Neural progenitor cell (in vitro differentiated cells): Measurements from ENCODE around the gene IL18R1. TPM values are rescaled to one million over a fixed set of nuclear protein-coding genes. Genes with fewer than 3 reads are reported as not detected.

Source experiments
- DNase-seq: peaks from one replicate; pipeline ENCODE4 v3.0.0-alpha.2; 2016; ENCODE audit warnings: low spot score
- H2AFZ ChIP-seq: fragments of 200-600 bp; sonication (generic); replicated peaks from 2 replicates; pipeline ENCODE4 v1.6.1; 2016; ENCODE audit warnings: antibody characterized with exemption
- H3F3A ChIP-seq: fragments of 200-600 bp; sonication (generic); 2 replicates; pipeline ENCODE4 v1.6.1; 2016; ENCODE audit warnings: antibody characterized with exemption, low read depth
- H3K27ac ChIP-seq: fragments of 200-600 bp; sonication (generic); 2 replicates; pipeline ENCODE4 v1.5.1; 2016; ENCODE audit warnings: mild to moderate bottlenecking
- H3K27me3 ChIP-seq: fragments of 200-600 bp; sonication (generic); 2 replicates; pipeline ENCODE4 v1.6.1; 2016; ENCODE audit warnings: mild to moderate bottlenecking, moderate library complexity
- H3K36me3 ChIP-seq: fragments of 200-600 bp; sonication (generic); 2 replicates; pipeline ENCODE4 v1.5.1; 2016
- H3K4me1 ChIP-seq: fragments of 200-600 bp; sonication (generic); 2 replicates; pipeline ENCODE4 v1.6.1; 2016; ENCODE audit warnings: mixed run types
- H3K4me2 ChIP-seq: fragments of 200-600 bp; sonication (generic); 2 replicates; pipeline ENCODE4 v1.6.1; 2016
- H3K4me3 ChIP-seq: fragments of 200-600 bp; sonication (generic); 2 replicates; pipeline ENCODE4 v1.5.1; 2016
- H3K79me2 ChIP-seq: fragments of 200-600 bp; sonication (generic); 2 replicates; pipeline ENCODE4 v1.6.1; 2016; ENCODE audit warnings: low read depth
- H3K9ac ChIP-seq: fragments of 200-600 bp; sonication (generic); 2 replicates; pipeline ENCODE4 v1.6.1; 2016
- H3K9me3 ChIP-seq: fragments of 200-600 bp; sonication (generic); 2 replicates; pipeline ENCODE4 v1.5.1; 2016; ENCODE audit warnings: low read depth
- H4K20me1 ChIP-seq: fragments of 200-600 bp; sonication (generic); 2 replicates; pipeline ENCODE4 v1.6.1; 2016; ENCODE audit warnings: low read depth
- H3K27ac Mint-ChIP-seq: 3 replicates; pipeline ENCODE4 v1.8.0; 2021; ENCODE audit warnings: mixed read lengths
- H3K27me3 Mint-ChIP-seq: 2 replicates; pipeline ENCODE4 v1.8.0; 2022; ENCODE audit warnings: low read depth, mild to moderate bottlenecking, inconsistent platforms, moderate library complexity, mixed read lengths; ENCODE audit not compliant: insufficient read depth
- H3K36me3 Mint-ChIP-seq: 3 replicates; pipeline ENCODE4 v1.8.0; 2021; ENCODE audit warnings: mixed read lengths
- H3K4me1 Mint-ChIP-seq: 3 replicates; pipeline ENCODE4 v1.8.0; 2021; ENCODE audit warnings: mixed read lengths
- H3K4me3 Mint-ChIP-seq: 3 replicates; pipeline ENCODE4 v1.8.0; 2021; ENCODE audit warnings: mild to moderate bottlenecking, moderate library complexity, mixed read lengths
- H3K9me3 Mint-ChIP-seq: 3 replicates; pipeline ENCODE4 v1.8.0; 2020; ENCODE audit warnings: mixed read lengths
- CTCF ChIP-seq: fragments of 200-600 bp; sonication (generic); IDR thresholded peaks from 2 replicates; pipeline ENCODE4 v1.5.1; 2017; ENCODE audit warnings: antibody characterized with exemption, mild to moderate bottlenecking
- EZH2 ChIP-seq: fragments of 200-600 bp; sonication (generic); IDR thresholded peaks from 2 replicates; pipeline ENCODE4 v1.6.1; 2017; ENCODE audit warnings: antibody characterized with exemption, mild to moderate bottlenecking, moderate library complexity
- EZH2phosphoT487 ChIP-seq: fragments of 200-600 bp; sonication (generic); IDR thresholded peaks from 2 replicates; pipeline ENCODE4 v1.6.1; 2017; ENCODE audit warnings: antibody characterized with exemption
- total RNA-seq: library from RNA; depleted of rRNA; stranded (reverse); fragments of >200 nt; gene quantifications from 2 replicates; pipeline ENCODE4 v1.2.3, GENCODE V29; 2015; ENCODE audit warnings: low replicate concordance

IL18R1 gene
- total RNA-seq, 1 donor from 2014 or later: 0.07 TPM

GRCh38 chr2:102422910-102423309 is 67.3 kb downstream of the IL18R1 start, which contains the start of gene IL18RAP:
TSS of gene IL18RAP (plus strand) at chr2:102423160. CDS start at chr2:102423278, 118 bp downstream.
- Histone ChIP-seq H3K4me2 (no peak within 1 kb of the TSS), H3K9ac (no peak within 1 kb of the TSS), H3K4me1 (no peaks in the 10 kb centered on the region), H3K27me3 (no peaks in the 10 kb centered on the region), H3K4me3 (no peak within 1 kb of the TSS), H3K79me2 (no peaks in the 10 kb centered on the region), H2AFZ (no peak within 1 kb of the TSS), H3K9me3 (no peaks in the 10 kb centered on the region), H3K36me3 (no peaks in the 10 kb centered on the region), H4K20me1 (no peaks in the 10 kb centered on the region), H3K27ac (no peak within 1 kb of the TSS), H3F3A (no peaks in the 10 kb centered on the region)
- no peak for TF ChIP-seq EZH2phosphoT487
- no peak for TF ChIP-seq CTCF
- TF ChIP-seq EZH2: no peak
- peaks cover 5% of the 10 kb centered on the region for H3K27me3 Mint-ChIP-seq
- no peak for DNase-seq
- H3K36me3 Mint-ChIP-seq: no peaks in the 10 kb centered on the region
- no peak within 1 kb of the TSS for H3K4me3 Mint-ChIP-seq
- no peaks in the 10 kb centered on the region for H3K9me3 Mint-ChIP-seq
- H3K27ac Mint-ChIP-seq: no peak within 1 kb of the TSS
- no peaks in the 10 kb centered on the region for H3K4me1 Mint-ChIP-seq

GRCh38 chr2:102423368-102423767 is 67.8 kb downstream of the IL18R1 start:
- Histone ChIP-seq H3K4me3 (no peak overlapping the region), H3F3A (no peaks in the 10 kb centered on the region), H3K27me3 (no peaks in the 10 kb centered on the region), H3K79me2 (no peaks in the 10 kb centered on the region), H3K27ac (no peak overlapping the region), H3K4me1 (no peaks in the 10 kb centered on the region), H2AFZ (no peak overlapping the region), H3K9me3 (no peaks in the 10 kb centered on the region), H3K4me2 (no peak overlapping the region), H3K9ac (no peak overlapping the region), H3K36me3 (no peaks in the 10 kb centered on the region), H4K20me1 (no peaks in the 10 kb centered on the region)
- no peaks in the 10 kb centered on the region for H3K9me3 Mint-ChIP-seq
- TF ChIP-seq EZH2phosphoT487: no peak
- TF ChIP-seq EZH2: no peak
- no peak for TF ChIP-seq CTCF
- no peaks in the 10 kb centered on the region for H3K36me3 Mint-ChIP-seq
- no peak for DNase-seq
- H3K27ac Mint-ChIP-seq: no peak overlapping the region
- peaks cover 5% of the 10 kb centered on the region for H3K27me3 Mint-ChIP-seq
- no peak overlapping the region for H3K4me3 Mint-ChIP-seq
- H3K4me1 Mint-ChIP-seq: no peaks in the 10 kb centered on the region

GRCh38 chr2:102424754-102425153 is 69.2 kb downstream of the IL18R1 start:
- H3K9me3 ChIP-seq: no peaks in the 10 kb centered on the region
- Mint-ChIP-seq H3K9me3 (no peaks in the 10 kb centered on the region), H3K36me3 (no peaks in the 10 kb centered on the region), H3K4me3 (no peak overlapping the region), H3K27ac (no peak overlapping the region), H3K4me1 (no peaks in the 10 kb centered on the region), H3K27me3 (peaks cover 5% of the 10 kb centered on the region)
- no peaks in the 10 kb centered on the region for H4K20me1 ChIP-seq
- no peak for DNase-seq
- H3K27me3 ChIP-seq: no peaks in the 10 kb centered on the region
- TF ChIP-seq CTCF (no peak), EZH2 (no peak), EZH2phosphoT487 (no peak)
- no peak overlapping the region for H3K9ac ChIP-seq
- no peaks in the 10 kb centered on the region for H3F3A ChIP-seq
- H3K27ac ChIP-seq: no peak overlapping the region
- no peaks in the 10 kb centered on the region for H3K4me1 ChIP-seq
- H2AFZ ChIP-seq: no peak overlapping the region
- no peaks in the 10 kb centered on the region for H3K36me3 ChIP-seq
- H3K4me3 ChIP-seq: no peak overlapping the region
- H3K4me2 ChIP-seq: no peak overlapping the region
- no peaks in the 10 kb centered on the region for H3K79me2 ChIP-seq
